HG03066 (cell line): ENCODE measurements around the gene LDAF1.
"Not testable (repeated sequence)": the region's sequence is repeated elsewhere in the genome, so short reads cannot be mapped to it uniquely, and the experiment has no call there.

Experiments used
- ATAC-seq: cut with Tn5 transposase; IDR thresholded peaks from one replicate; pipeline ENCODE4 v1.9.1; 2021; ENCODE audit warnings: low read depth; ENCODE audit not compliant: unreplicated experiment

Gene LDAF1

GRCh38 chr16:21192991-21193390 lies 34.5 kb downstream of the LDAF1 start:
- ATAC-seq = no peak

GRCh38 chr16:21194771-21195301 lies 36.4 kb downstream of the LDAF1 start:
- no peak for ATAC-seq

DNA sequence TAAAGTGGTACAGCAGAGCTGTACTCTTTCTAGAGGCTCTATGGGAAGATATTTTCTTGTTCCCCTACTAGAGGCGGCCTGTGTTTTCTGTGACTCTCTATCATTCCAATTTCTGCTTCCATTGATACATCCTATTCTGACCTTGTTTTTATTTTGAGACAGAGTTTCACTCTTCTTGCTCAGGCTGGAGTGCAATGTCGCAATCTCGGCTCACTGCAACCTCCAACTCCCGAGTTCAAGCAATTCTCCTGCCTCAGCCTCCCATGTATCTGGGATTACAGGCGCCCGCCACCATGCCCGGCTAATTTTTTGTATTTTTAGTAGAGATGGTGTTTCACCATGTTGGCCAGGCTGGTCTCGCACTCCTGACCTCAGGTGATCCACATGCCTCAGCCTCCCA lies 36.9 kb downstream of the LDAF1 start:
- ATAC-seq = not testable (repeated sequence)

- no peak for ATAC-seq
Measured at GRCh38 chr16:21197112-21197511, 38.6 kb downstream of the LDAF1 start.

GRCh38 chr16:21197621-21198020 lies 39.1 kb downstream of the LDAF1 start:
- ATAC-seq = no peak

DNA sequence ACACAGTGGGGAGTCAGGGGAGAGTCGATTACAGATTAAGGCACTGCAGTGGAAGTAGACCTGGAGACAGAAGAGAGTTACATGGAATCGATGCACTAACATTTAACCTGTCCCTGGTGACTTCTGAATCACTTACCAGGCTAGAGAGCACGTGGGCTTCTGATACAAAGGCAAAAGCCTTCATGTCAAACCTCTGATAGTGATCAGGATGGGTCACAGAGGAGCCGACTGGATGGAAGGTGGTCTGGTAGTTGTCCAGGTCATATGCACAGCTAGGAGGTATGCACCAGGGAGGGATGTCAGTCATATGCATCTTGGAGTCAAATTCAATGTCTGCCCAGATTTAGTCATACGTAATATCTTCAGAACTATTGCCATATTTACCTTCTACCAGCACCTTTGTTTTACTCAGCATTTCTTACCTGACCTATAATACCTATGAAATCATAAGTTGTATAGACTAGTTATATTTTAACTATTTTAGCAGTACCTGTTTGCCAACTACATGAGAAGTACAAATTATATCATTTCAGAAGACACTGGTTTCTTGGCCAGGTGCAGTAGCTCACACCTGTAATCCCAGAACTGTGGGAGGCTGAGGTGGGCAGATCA lies 41.2 kb downstream of the LDAF1 start:
- ATAC-seq = no peak

- ATAC-seq = no peak
Measured at GRCh38 chr16:21203155-21203797, 44.8 kb downstream of the LDAF1 start.

GRCh38 chr16:21205303-21205702 lies 46.8 kb downstream of the LDAF1 start:
- no peak for ATAC-seq

DNA sequence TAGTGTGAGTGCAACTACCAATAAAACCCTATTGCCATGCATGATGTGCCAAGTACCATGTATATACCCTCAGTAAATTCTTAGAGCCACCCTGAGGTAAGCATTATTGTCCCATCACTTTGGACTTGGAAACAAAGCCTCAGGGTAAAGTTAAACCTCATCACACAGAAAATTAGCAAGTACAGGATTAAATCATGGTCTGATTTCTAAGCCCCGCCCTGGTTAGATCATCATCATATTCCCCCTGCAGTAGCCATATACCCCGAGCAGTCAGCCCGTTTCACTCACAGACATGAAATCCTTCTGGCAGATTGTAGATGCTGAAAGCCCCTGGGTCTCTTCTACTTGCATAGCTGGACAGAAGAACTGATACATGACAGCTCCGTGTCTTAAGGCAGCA lies 48.1 kb downstream of the LDAF1 start:
- ATAC-seq = no peak

DNA sequence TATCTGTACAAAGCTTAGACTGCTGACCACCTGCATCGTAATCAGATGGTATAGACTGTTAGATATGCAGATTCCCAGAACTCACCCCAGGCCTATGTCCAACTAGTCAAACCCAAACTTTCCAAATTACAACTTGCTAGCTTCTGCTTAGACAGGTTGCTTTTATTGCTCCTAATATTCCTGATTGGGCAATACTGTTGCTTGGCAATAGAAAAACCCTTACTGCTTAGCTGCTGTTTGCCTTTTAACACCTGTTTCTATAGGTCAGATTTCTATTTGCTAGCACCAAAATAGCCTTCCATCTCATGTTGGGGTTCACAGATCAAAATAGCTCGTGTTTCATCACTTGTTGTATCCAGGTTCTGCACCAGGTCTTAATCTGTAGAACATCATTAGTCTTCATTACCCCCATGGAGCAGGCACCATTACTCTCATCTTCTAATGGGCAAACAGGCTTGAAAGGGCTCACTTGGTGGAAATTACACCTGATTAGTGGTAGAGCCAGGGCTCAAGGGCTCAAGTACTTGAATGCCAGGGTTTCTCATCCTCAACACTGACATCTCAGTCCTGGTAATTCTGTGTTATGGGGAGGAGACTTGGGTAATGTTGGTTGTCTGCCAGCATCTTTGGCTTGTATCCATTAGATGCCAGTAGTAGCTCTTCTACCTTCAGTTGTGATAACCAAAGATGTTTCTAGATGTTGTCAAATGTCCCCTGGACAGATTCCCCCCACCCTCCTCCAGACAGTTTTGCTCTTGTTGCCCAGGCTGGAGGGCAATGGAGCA lies 50.2 kb downstream of the LDAF1 start:
- ATAC-seq = no peak

DNA sequence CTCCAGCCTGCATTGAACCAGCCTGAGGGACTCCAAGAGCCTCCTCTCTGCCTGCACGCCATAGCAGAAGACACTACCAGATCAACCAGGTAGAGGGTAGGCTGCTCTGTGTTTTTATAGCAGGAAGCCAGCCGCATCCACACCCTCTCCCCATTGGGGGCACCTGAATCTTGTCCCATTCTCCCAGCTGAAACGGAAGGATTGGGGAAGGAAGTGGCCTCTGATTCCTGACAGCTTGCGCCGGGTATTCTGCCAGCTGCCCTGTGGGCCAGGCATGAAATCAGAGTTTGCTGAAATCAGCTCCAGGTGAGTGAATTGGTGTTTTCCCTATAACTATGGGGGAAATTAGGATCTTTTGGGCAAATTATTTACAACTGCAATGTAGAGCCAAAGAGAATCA lies 53.0 kb downstream of the LDAF1 start, which contains the start of gene ZP2:
Gene ZP2, minus strand, starts transcription at position 89 of the 400 bp plus-strand sequence. Its CDS starts 27 bp downstream, at position 62.
- no peak for ATAC-seq

- ATAC-seq = no peak
Measured at GRCh38 chr16:21214086-21214485, 55.6 kb downstream of the LDAF1 start.

DNA sequence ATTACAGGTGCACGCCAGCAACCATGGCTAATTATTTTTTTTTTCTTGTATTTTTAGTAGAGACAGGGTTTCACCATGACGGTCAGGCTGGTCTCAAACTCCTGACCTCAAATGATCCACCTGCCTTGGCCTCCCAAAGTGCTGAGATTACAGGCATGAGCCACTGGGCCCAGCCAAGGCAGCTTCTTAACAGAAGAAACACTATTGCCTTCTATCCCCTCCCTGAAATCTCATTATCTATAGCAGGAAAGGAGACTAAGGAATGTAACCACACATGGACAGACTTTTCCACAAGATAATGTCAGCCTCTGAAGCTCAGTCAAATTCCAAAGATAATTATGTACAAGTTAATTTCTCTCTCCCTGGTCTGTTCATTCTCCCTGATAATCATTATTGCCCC lies 58.6 kb downstream of the LDAF1 start:
- no peak for ATAC-seq

GRCh38 chr16:21218153-21218552 lies 59.7 kb downstream of the LDAF1 start:
- ATAC-seq = no peak

- ATAC-seq = no peak
Measured at GRCh38 chr16:21219551-21219950, 61.1 kb downstream of the LDAF1 start.

GRCh38 chr16:21222495-21223337 lies 64.2 kb downstream of the LDAF1 start:
- no peak for ATAC-seq

GRCh38 chr16:21223787-21224186 lies 65.3 kb downstream of the LDAF1 start:
- ATAC-seq = no peak

DNA sequence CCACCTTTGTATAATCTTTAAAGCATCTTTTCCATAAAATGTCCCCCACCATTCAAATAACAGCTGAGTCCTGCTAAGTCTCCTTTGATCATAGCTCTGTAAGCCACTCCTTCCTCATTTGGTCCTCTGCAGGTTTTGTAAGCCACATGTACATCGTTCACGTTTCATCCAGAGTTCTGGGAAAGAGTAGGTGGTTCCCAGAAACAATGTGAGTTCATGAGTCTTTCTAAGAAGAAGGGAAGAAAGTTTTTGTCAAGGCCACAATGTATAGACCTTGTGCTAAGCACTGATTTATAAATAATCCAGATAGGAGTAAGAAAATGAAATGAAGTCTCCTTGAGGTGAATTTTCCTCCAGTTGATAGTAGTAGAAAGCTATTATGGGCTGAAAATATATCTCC lies 66.3 kb downstream of the LDAF1 start:
- ATAC-seq = no peak

DNA sequence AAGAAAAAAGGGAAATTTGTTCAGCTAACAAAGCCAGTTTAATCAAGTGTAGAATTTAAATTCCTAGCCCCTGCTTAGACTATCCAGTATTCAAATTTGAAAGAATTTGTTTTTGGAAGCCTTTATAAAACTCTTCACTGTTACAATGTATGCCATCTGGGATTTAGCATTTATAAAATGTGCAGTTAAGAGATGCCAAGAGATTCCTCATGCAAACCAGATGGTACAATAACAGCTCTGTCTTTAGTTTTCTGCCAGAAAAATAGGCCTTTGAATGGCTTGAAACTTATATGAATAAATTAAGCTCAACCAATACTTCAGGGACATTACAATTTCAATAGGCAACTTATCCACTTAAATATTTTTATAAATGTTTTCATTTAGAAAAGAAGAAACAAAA lies 68.3 kb downstream of the LDAF1 start:
- ATAC-seq = no peak

- ATAC-seq = no peak
Measured at GRCh38 chr16:21227866-21228265, 69.4 kb downstream of the LDAF1 start.
